K562 (cell line): Measurements from ENCODE around the gene GPR108. TPM values are rescaled to one million over a fixed set of nuclear protein-coding genes. Genes with fewer than 3 reads are reported as not detected.
"Not testable (repeated sequence)": the region's sequence is repeated elsewhere in the genome, so short reads cannot be mapped to it uniquely, and the experiment has no call there.

Source experiments
- ATAC-seq: fragments of 200-7000 bp; cut with Tn5 transposase; 3 replicates; pipeline ENCODE4 v1.9.1; 2020; ENCODE audit warnings: moderate library complexity
- BruUV-seq: library from RNA; stranded (reverse); fragments of 400-500 nt; replicated peaks from 2 replicates; lab custom pipeline; 2021; lab: Mats Ljungman, UMichigan
- CTCF ChIA-PET: fragments of 300-600 bp; formaldehyde crosslinking; extraction: SDS; loops from one replicate; lab custom pipeline; 2021; ENCODE audit warnings: low intra/inter-chr PET ratio; lab: Yijun Ruan, JAX
- POLR2A ChIA-PET: fragments of 300-600, 350-650 bp; sonication (Branson Sonifier 250); formaldehyde crosslinking; extraction: SDS; loops from one replicate; lab custom pipeline; 2021; ENCODE audit warnings: antibody characterized with exemption, inconsistent platforms; lab: Yijun Ruan, JAX
- DNase-seq, 4 experiments: peaks; one replicate each; pipeline versions ENCODE4 v3.0.0 to v3.0.0-alpha.2; 2011 to 2018; ENCODE audit warnings: low spot score in 3 of 4, mixed read lengths in 3 of 4; ENCODE audit errors: extremely low read depth in 1 of 4
- FAIRE-seq: peaks from 2 replicates; lab custom pipeline; 2011; peaks lifted over from hg19 to GRCh38; lab: Jason Lieb, UNC
- H2AFZ ChIP-seq: 2 replicates; pipeline ENCODE4 v1.6.0; 2011; ENCODE audit warnings: low read depth, low read length, control low read depth, inconsistent platforms
- H3K27ac ChIP-seq: fragments of 200-600 bp; 3 replicates; pipeline ENCODE4 v1.8.0; 2011; ENCODE audit warnings: low read depth, mild to moderate bottlenecking, control low read depth, inconsistent platforms, low read length, moderate library complexity, mixed read lengths; ENCODE audit errors: extremely low read depth
- H3K27me3 ChIP-seq, 2 experiments: fragments of 300-600 bp in 1 of 2; 2 replicates in 1 of 2; 3 replicates in 1 of 2; pipeline versions ENCODE4 v1.6.0 to v1.8.0; 2011; ENCODE audit warnings: inconsistent platforms in 2 of 2, low read length in 2 of 2, mild to moderate bottlenecking in 1 of 2, mixed read lengths in 1 of 2, moderate library complexity in 1 of 2; ENCODE audit not compliant: control insufficient read depth in 2 of 2, insufficient read depth in 2 of 2
- H3K36me3 ChIP-seq: fragments of 300-600 bp; 3 replicates; pipeline ENCODE4 v1.8.0; 2011; ENCODE audit warnings: mild to moderate bottlenecking, low read length, inconsistent platforms; ENCODE audit not compliant: control insufficient read depth, insufficient read depth
- H3K4me1 ChIP-seq, 2 experiments: fragments of 200-600 bp in 1 of 2; replicated peaks in 1 of 2; 2 replicates in 1 of 2; 3 replicates in 1 of 2; pipeline versions ENCODE4 v1.5.1 to v1.8.0; 2011; ENCODE audit warnings: inconsistent platforms in 2 of 2, low read length in 2 of 2, mild to moderate bottlenecking in 1 of 2, mixed read lengths in 1 of 2, moderate library complexity in 1 of 2; ENCODE audit not compliant: control insufficient read depth in 2 of 2, insufficient read depth in 2 of 2
- H3K4me2 ChIP-seq: 2 replicates; pipeline ENCODE4 v1.6.1; 2011; ENCODE audit warnings: low read length, control low read depth, inconsistent platforms, mixed read lengths; ENCODE audit not compliant: insufficient read depth
- H3K4me3 ChIP-seq: fragments of 200-600 bp; sonication (generic), shearing (Covaris generic); 2 replicates; pipeline ENCODE4 v1.5.1; 2016; ENCODE audit warnings: control low read depth, inconsistent platforms
- H3K79me2 ChIP-seq: fragments of 200-600 bp; 3 replicates; pipeline ENCODE4 v1.8.0; 2011; ENCODE audit warnings: low read length, inconsistent platforms; ENCODE audit not compliant: control insufficient read depth, insufficient read depth
- H3K9ac ChIP-seq, 2 experiments: 2 replicates each; pipeline versions ENCODE4 v1.6.0 to v1.6.1; 2011; ENCODE audit warnings: low read depth in 2 of 2, low read length in 2 of 2, control low read depth in 1 of 2, inconsistent platforms in 1 of 2, mild to moderate bottlenecking in 1 of 2, mixed read lengths in 1 of 2; ENCODE audit not compliant: insufficient read depth in 1 of 2
- H3K9me1 ChIP-seq: one replicate; pipeline ENCODE4 v1.6.0; 2011; ENCODE audit warnings: inconsistent platforms, mild to moderate bottlenecking, low read length, moderate library complexity; ENCODE audit not compliant: control insufficient read depth, insufficient read depth
- H3K9me3 ChIP-seq: replicated peaks from 2 replicates; pipeline ENCODE4 v1.5.1; 2011; ENCODE audit warnings: low read depth, low read length, inconsistent platforms; ENCODE audit not compliant: control insufficient read depth, insufficient read depth
- H4K20me1 ChIP-seq: replicated peaks from 2 replicates; pipeline ENCODE4 v1.6.1; 2011; ENCODE audit warnings: low read length, inconsistent platforms, mixed read lengths; ENCODE audit not compliant: control insufficient read depth, insufficient read depth
- TOE1 ChIP-seq, 2 experiments: fragments of 450-650 bp in 1 of 2; sonication (generic) in 1 of 2; formaldehyde crosslinking in 1 of 2; IDR thresholded peaks; 2 replicates each; pipeline versions ENCODE4 v1.7.1 to v1.8.0; 2016 to 2022; ENCODE audit warnings: borderline replicate concordance in 2 of 2, mild to moderate bottlenecking in 2 of 2, antibody characterized with exemption in 1 of 2, inconsistent platforms in 1 of 2, low read depth in 1 of 2, missing genetic modification reagents in 1 of 2, moderate library complexity in 1 of 2
- ZNF77 ChIP-seq: fragments of 250-450 bp; sonication (Bioruptor Pico); IDR thresholded peaks from 2 replicates; pipeline ENCODE4 v1.5.0; 2020
- WGBS: fragments of 100-300 bp; shearing (Covaris generic); methylation state at CpG from one replicate; pipeline ENCODE4 v1.1.6; 2016; ENCODE audit warnings: low coverage, mixed read lengths; ENCODE audit not compliant: insufficient coverage; ENCODE audit errors: missing lambda C conversion rate; 5-methylcytosine and 5-hydroxymethylcytosine counted together
- in situ Hi-C: fragments of 300-500 bp; cut with MboI; formaldehyde crosslinking; loops from 4 replicates; pipeline ENCODE4 v1.15.0; 2018; ENCODE audit warnings: inconsistent platforms, mixed read lengths
- intact Hi-C: fragments of 100-400 bp; cut with micrococcal nuclease; formaldehyde crosslinking; loops from 2 replicates; pipeline ENCODE4 v1.14.2; 2022
- polyA plus RNA-seq, 8 experiments: library from polyadenylated mRNA; depleted of rRNA in 4 of 8; stranded (reverse) in 5 of 8; unstranded in 3 of 8; fragments of >200 nt; fragmentation: Nextera tagmentation in 2 of 8; fragmentation: Illumina TruSeq in 1 of 8; extraction: Ambion mirVana in 2 of 8; extraction: Trizol in 1 of 8; gene quantifications; 2 replicates each; pipeline versions ENCODE4 v1.2.1 to v1.2.3, GENCODE V29; 2011 to 2014; ENCODE audit warnings: inconsistent platforms in 1 of 8, missing spikeins in 1 of 8
- total RNA-seq, 7 experiments: library from RNA; depleted of rRNA in 6 of 7; stranded (reverse); fragments of >200 nt in 6 of 7; fragmentation: Illumina TruSeq in 2 of 7; extraction: Trizol in 2 of 7; gene quantifications; 2 replicates each; pipeline versions ENCODE4 v1.2.1 to v1.2.3, GENCODE V29; 2011 to 2021; ENCODE audit warnings: low replicate concordance in 1 of 7
- TF ChIP-seq, protein P1 (sequence below): sonication (generic); formaldehyde crosslinking; IDR thresholded peaks from 2 replicates; pipeline ENCODE4 v1.8.1; 2023; ENCODE audit warnings: mild to moderate bottlenecking, missing genetic modification reagents

GPR108 gene
- total and polyA plus RNA-seq, 9 of the 15 experiments (the other 6 are each of a cell fraction or from before 2014, with no cell fraction given): 2.4 to 33.2 (median 24.4) TPM

DNA sequence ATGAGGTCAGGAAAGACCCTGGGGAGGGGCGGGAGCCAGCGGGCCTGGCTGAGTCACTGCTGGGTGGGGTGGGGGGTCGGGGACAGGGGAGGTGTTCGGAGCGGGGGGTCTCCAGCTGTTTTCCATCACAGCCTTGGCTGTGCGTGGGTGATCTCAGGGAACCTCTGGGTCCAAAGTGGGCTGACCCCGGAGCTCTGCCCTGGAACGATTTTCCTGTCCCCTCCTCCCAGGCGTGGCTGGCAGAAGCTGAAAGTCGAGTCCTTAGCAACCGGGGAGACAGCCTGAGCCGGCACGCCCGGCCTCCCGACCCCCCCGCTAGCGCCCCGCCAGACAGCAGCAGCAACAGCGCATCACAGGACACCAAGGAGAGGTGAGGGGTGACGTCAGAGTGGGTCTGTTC, 12.7 kb upstream of the GPR108 start (continued):
- TF ChIP-seq, protein P1, sequence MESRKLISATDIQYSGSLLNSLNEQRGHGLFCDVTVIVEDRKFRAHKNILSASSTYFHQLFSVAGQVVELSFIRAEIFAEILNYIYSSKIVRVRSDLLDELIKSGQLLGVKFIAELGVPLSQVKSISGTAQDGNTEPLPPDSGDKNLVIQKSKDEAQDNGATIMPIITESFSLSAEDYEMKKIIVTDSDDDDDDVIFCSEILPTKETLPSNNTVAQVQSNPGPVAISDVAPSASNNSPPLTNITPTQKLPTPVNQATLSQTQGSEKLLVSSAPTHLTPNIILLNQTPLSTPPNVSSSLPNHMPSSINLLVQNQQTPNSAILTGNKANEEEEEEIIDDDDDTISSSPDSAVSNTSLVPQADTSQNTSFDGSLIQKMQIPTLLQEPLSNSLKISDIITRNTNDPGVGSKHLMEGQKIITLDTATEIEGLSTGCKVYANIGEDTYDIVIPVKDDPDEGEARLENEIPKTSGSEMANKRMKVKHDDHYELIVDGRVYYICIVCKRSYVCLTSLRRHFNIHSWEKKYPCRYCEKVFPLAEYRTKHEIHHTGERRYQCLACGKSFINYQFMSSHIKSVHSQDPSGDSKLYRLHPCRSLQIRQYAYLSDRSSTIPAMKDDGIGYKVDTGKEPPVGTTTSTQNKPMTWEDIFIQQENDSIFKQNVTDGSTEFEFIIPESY (CRISPR knock-in tag): peak; percentile 82
- TF ChIP-seq TOE1 (IDR thresholded peaks at IDR 0.05; ENCODE audit: borderline replicate concordance): no peak
- no peak for TF ChIP-seq TOE1 (CRISPR knock-in tag; IDR thresholded peaks at IDR 0.05; ENCODE audit: borderline replicate concordance, low read depth)
- no peak for TF ChIP-seq ZNF77 (CRISPR knock-in tag)

DNA sequence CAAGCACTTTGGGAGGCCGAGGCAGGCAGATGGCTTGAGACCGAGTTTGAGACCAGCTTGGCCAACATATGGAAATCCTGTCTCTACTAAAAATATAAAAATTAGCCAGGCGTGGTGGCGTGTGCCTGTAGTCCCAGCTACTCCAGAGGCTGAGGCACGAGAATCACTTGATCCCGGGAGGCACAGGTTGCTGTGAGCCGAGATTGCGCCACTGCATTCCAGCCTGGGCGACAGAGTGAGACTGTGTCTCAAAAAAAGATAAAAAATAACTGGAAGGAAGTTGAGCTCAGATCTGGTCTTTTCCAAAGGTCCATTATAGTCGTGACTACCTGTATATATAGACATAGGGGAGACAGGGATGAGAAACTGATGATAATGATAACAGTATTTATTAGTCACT, 11.2 kb upstream of the GPR108 start:
- H3K4me2 ChIP-seq, ATAC-seq, DNase-seq, H4K20me1 ChIP-seq, intact Hi-C loops, FAIRE-seq, H3K27ac ChIP-seq, H3K4me3 ChIP-seq, H3K9ac ChIP-seq, H3K9me3 ChIP-seq, BruUV-seq, H3K9me1 ChIP-seq, H2AFZ ChIP-seq, CTCF ChIA-PET, H3K27me3 ChIP-seq, H3K79me2 ChIP-seq, in situ Hi-C loops: not testable (repeated sequence)
- H3K36me3 ChIP-seq: peaks cover 87% of the 10 kb centered on the region; the same call in 2 of the 3 replicates
- 86% methylated on average over 7 of the region's 10 CpGs for WGBS
- peaks cover 0 to 32% of the 10 kb centered on the region in 2 experiments; a peak in 3 of 5 replicates for H3K4me1 ChIP-seq
- POLR2A ChIA-PET: interaction anchor here (1.0 kb wide), 1 partner anchor 13 kb away, joined by 4 read pairs; no protein-coding TSS in a partner anchor
